Breast epithelium (tissue), 3 donors: ENCODE measurements around the gene VANGL2.

Source experiments
- POLR2A ChIP-seq: fragments of 450-650 bp; IDR thresholded peaks from one replicate; pipeline ENCODE4 v1.6.1; 2016; ENCODE audit warnings: antibody characterized with exemption, mild to moderate bottlenecking, moderate library complexity
- POLR2AphosphoS5 ChIP-seq, 3 donors: sonication (generic); formaldehyde crosslinking; IDR thresholded peaks; one replicate each; pipeline ENCODE4 v1.6.1; 2017; ENCODE audit warnings: antibody characterized with exemption in 3 of 3
- TF ChIP-seq, protein P1 (sequence below), 3 donors: fragments of 450-650 bp; IDR thresholded peaks; one replicate each; pipeline ENCODE4 v1.5.1; 2016 to 2017; ENCODE audit warnings: antibody characterized with exemption in 3 of 3, mild to moderate bottlenecking in 3 of 3, moderate library complexity in 3 of 3

DNA sequence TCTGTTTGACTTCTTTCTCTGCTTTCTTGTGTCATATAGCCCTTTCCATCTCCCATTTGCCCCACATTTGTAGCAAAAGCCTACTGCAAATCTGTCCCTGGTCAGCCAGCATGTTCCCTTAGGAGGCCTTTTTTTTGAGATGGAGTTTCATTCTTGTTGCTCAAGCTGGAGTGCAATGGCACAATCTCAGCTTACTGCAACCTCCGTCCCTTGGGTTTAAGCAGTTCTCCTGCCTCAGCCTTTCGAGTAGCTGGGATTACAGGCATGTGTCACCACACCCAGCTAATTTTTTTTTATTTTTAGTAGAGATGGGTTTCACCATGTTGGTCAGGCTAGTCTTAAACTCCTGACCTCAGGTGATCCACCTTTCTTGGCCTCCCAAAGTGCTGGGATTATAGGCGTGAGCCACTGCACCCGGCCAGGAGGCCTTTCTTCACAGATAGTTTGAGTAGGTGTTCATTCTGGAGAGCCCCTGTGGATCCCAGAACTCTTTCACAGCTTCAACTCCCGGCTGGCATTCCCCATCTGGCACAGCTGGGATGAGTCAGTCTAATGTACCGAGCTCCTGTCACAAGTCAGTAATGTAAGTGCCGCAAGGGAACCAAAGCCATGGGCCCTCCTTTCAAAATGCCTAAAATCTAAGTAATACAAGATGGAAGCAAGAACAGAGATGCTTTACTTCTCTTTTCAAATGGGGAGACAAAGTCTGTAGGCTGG is 42.9 kb upstream of the VANGL2 start:
- TF ChIP-seq POLR2AphosphoS5 (IDR thresholded peaks at IDR 0.05) = no peak
- TF ChIP-seq, protein P1, sequence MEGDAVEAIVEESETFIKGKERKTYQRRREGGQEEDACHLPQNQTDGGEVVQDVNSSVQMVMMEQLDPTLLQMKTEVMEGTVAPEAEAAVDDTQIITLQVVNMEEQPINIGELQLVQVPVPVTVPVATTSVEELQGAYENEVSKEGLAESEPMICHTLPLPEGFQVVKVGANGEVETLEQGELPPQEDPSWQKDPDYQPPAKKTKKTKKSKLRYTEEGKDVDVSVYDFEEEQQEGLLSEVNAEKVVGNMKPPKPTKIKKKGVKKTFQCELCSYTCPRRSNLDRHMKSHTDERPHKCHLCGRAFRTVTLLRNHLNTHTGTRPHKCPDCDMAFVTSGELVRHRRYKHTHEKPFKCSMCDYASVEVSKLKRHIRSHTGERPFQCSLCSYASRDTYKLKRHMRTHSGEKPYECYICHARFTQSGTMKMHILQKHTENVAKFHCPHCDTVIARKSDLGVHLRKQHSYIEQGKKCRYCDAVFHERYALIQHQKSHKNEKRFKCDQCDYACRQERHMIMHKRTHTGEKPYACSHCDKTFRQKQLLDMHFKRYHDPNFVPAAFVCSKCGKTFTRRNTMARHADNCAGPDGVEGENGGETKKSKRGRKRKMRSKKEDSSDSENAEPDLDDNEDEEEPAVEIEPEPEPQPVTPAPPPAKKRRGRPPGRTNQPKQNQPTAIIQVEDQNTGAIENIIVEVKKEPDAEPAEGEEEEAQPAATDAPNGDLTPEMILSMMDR (IDR thresholded peaks at IDR 0.05) = no peak
- TF ChIP-seq POLR2A = no peak
